K562 (cell line): ENCODE measurements around the gene LAPTM5. TPM values are rescaled to one million over a fixed set of nuclear protein-coding genes. Genes with fewer than 3 reads are reported as not detected.
A peak's percentile ranks its signal among the peaks of the same experiment; 100 is the strongest.

Source experiments
- ATAC-seq: fragments of 200-7000 bp; cut with Tn5 transposase; 3 replicates; pipeline ENCODE4 v1.9.1; 2020; ENCODE audit warnings: moderate library complexity
- BruUV-seq: library from RNA; stranded (reverse); fragments of 400-500 nt; replicated peaks from 2 replicates; lab custom pipeline; 2021; lab: Mats Ljungman, UMichigan
- CTCF ChIA-PET: fragments of 300-600 bp; formaldehyde crosslinking; extraction: SDS; loops from one replicate; lab custom pipeline; 2021; ENCODE audit warnings: low intra/inter-chr PET ratio; lab: Yijun Ruan, JAX
- POLR2A ChIA-PET: fragments of 300-600, 350-650 bp; sonication (Branson Sonifier 250); formaldehyde crosslinking; extraction: SDS; loops from one replicate; lab custom pipeline; 2021; ENCODE audit warnings: antibody characterized with exemption, inconsistent platforms; lab: Yijun Ruan, JAX
- DNase-seq, 4 experiments: peaks; one replicate each; pipeline versions ENCODE4 v3.0.0 to v3.0.0-alpha.2; 2011 to 2018; ENCODE audit warnings: low spot score in 3 of 4, mixed read lengths in 3 of 4; ENCODE audit errors: extremely low read depth in 1 of 4
- FAIRE-seq: peaks from 2 replicates; lab custom pipeline; 2011; peaks lifted over from hg19 to GRCh38; lab: Jason Lieb, UNC
- H2AFZ ChIP-seq: 2 replicates; pipeline ENCODE4 v1.6.0; 2011; ENCODE audit warnings: low read depth, low read length, control low read depth, inconsistent platforms
- H3K27ac ChIP-seq: fragments of 200-600 bp; 3 replicates; pipeline ENCODE4 v1.8.0; 2011; ENCODE audit warnings: low read depth, mild to moderate bottlenecking, control low read depth, inconsistent platforms, low read length, moderate library complexity, mixed read lengths; ENCODE audit errors: extremely low read depth
- H3K27me3 ChIP-seq, 2 experiments: fragments of 300-600 bp in 1 of 2; 2 replicates in 1 of 2; 3 replicates in 1 of 2; pipeline versions ENCODE4 v1.6.0 to v1.8.0; 2011; ENCODE audit warnings: inconsistent platforms in 2 of 2, low read length in 2 of 2, mild to moderate bottlenecking in 1 of 2, mixed read lengths in 1 of 2, moderate library complexity in 1 of 2; ENCODE audit not compliant: control insufficient read depth in 2 of 2, insufficient read depth in 2 of 2
- H3K36me3 ChIP-seq: fragments of 300-600 bp; 3 replicates; pipeline ENCODE4 v1.8.0; 2011; ENCODE audit warnings: mild to moderate bottlenecking, low read length, inconsistent platforms; ENCODE audit not compliant: control insufficient read depth, insufficient read depth
- H3K4me1 ChIP-seq, 2 experiments: fragments of 200-600 bp in 1 of 2; replicated peaks in 1 of 2; 2 replicates in 1 of 2; 3 replicates in 1 of 2; pipeline versions ENCODE4 v1.5.1 to v1.8.0; 2011; ENCODE audit warnings: inconsistent platforms in 2 of 2, low read length in 2 of 2, mild to moderate bottlenecking in 1 of 2, mixed read lengths in 1 of 2, moderate library complexity in 1 of 2; ENCODE audit not compliant: control insufficient read depth in 2 of 2, insufficient read depth in 2 of 2
- H3K4me2 ChIP-seq: 2 replicates; pipeline ENCODE4 v1.6.1; 2011; ENCODE audit warnings: low read length, control low read depth, inconsistent platforms, mixed read lengths; ENCODE audit not compliant: insufficient read depth
- H3K4me3 ChIP-seq: fragments of 200-600 bp; sonication (generic), shearing (Covaris generic); 2 replicates; pipeline ENCODE4 v1.5.1; 2016; ENCODE audit warnings: control low read depth, inconsistent platforms
- H3K79me2 ChIP-seq: fragments of 200-600 bp; 3 replicates; pipeline ENCODE4 v1.8.0; 2011; ENCODE audit warnings: low read length, inconsistent platforms; ENCODE audit not compliant: control insufficient read depth, insufficient read depth
- H3K9ac ChIP-seq, 2 experiments: 2 replicates each; pipeline versions ENCODE4 v1.6.0 to v1.6.1; 2011; ENCODE audit warnings: low read depth in 2 of 2, low read length in 2 of 2, control low read depth in 1 of 2, inconsistent platforms in 1 of 2, mild to moderate bottlenecking in 1 of 2, mixed read lengths in 1 of 2; ENCODE audit not compliant: insufficient read depth in 1 of 2
- H3K9me1 ChIP-seq: one replicate; pipeline ENCODE4 v1.6.0; 2011; ENCODE audit warnings: inconsistent platforms, mild to moderate bottlenecking, low read length, moderate library complexity; ENCODE audit not compliant: control insufficient read depth, insufficient read depth
- H3K9me3 ChIP-seq: replicated peaks from 2 replicates; pipeline ENCODE4 v1.5.1; 2011; ENCODE audit warnings: low read depth, low read length, inconsistent platforms; ENCODE audit not compliant: control insufficient read depth, insufficient read depth
- H4K20me1 ChIP-seq: replicated peaks from 2 replicates; pipeline ENCODE4 v1.6.1; 2011; ENCODE audit warnings: low read length, inconsistent platforms, mixed read lengths; ENCODE audit not compliant: control insufficient read depth, insufficient read depth
- ARNT ChIP-seq, 2 experiments: fragments of 450-650 bp; IDR thresholded peaks; 2 replicates each; pipeline ENCODE4 v1.6.1; 2016; ENCODE audit warnings: mild to moderate bottlenecking in 1 of 2
- BRF1 ChIP-seq: IDR thresholded peaks from 3 replicates; pipeline ENCODE4 v1.6.1; 2011; ENCODE audit warnings: borderline replicate concordance, mild to moderate bottlenecking; ENCODE audit not compliant: insufficient read length; ENCODE audit errors: extremely low read depth
- CC2D1A ChIP-seq: fragments of 450-650 bp; IDR thresholded peaks from 2 replicates; pipeline ENCODE4 v1.6.1; 2017; ENCODE audit warnings: mild to moderate bottlenecking
- CLOCK ChIP-seq: fragments of 250-450 bp; sonication (Bioruptor Pico); IDR thresholded peaks from 2 replicates; pipeline ENCODE4 v1.4.0; 2020; ENCODE audit warnings: mild to moderate bottlenecking, moderate library complexity, borderline replicate concordance
- HDGF ChIP-seq: fragments of 450-650 bp; IDR thresholded peaks from 2 replicates; pipeline ENCODE4 v1.6.1; 2016
- SMARCA5 ChIP-seq: fragments of 450-650 bp; IDR thresholded peaks from 2 replicates; pipeline ENCODE4 v1.6.1; 2016
- USF1 ChIP-seq: sonication (generic); formaldehyde crosslinking; IDR thresholded peaks from 2 replicates; pipeline ENCODE4 v1.9.0; 2022; ENCODE audit warnings: mild to moderate bottlenecking, missing genetic modification reagents
- ZNF280A ChIP-seq: fragments of 450-650 bp; IDR thresholded peaks from 2 replicates; pipeline ENCODE4 v1.6.1; 2018; ENCODE audit warnings: mild to moderate bottlenecking, low read depth; ENCODE audit not compliant: partially characterized antibody
- WGBS: fragments of 100-300 bp; shearing (Covaris generic); methylation state at CpG from one replicate; pipeline ENCODE4 v1.1.6; 2016; ENCODE audit warnings: low coverage, mixed read lengths; ENCODE audit not compliant: insufficient coverage; ENCODE audit errors: missing lambda C conversion rate; 5-methylcytosine and 5-hydroxymethylcytosine counted together
- in situ Hi-C: fragments of 300-500 bp; cut with MboI; formaldehyde crosslinking; loops from 4 replicates; pipeline ENCODE4 v1.15.0; 2018; ENCODE audit warnings: inconsistent platforms, mixed read lengths
- intact Hi-C: fragments of 100-400 bp; cut with micrococcal nuclease; formaldehyde crosslinking; loops from 2 replicates; pipeline ENCODE4 v1.14.2; 2022
- polyA plus RNA-seq, 8 experiments: library from polyadenylated mRNA; depleted of rRNA in 4 of 8; stranded (reverse) in 5 of 8; unstranded in 3 of 8; fragments of >200 nt; fragmentation: Nextera tagmentation in 2 of 8; fragmentation: Illumina TruSeq in 1 of 8; extraction: Ambion mirVana in 2 of 8; extraction: Trizol in 1 of 8; gene quantifications; 2 replicates each; pipeline versions ENCODE4 v1.2.1 to v1.2.3, GENCODE V29; 2011 to 2014; ENCODE audit warnings: inconsistent platforms in 1 of 8, missing spikeins in 1 of 8
- total RNA-seq, 7 experiments: library from RNA; depleted of rRNA in 6 of 7; stranded (reverse); fragments of >200 nt in 6 of 7; fragmentation: Illumina TruSeq in 2 of 7; extraction: Trizol in 2 of 7; gene quantifications; 2 replicates each; pipeline versions ENCODE4 v1.2.1 to v1.2.3, GENCODE V29; 2011 to 2021; ENCODE audit warnings: low replicate concordance in 1 of 7
- TF ChIP-seq, protein P1 (sequence below): fragments of 250-450 bp; sonication (Bioruptor Pico); IDR thresholded peaks from 2 replicates; pipeline ENCODE4 v1.5.0; 2022; ENCODE audit warnings: mild to moderate bottlenecking
- TF ChIP-seq, protein P2 (sequence below): fragments of 200-800 bp; sonication (Bioruptor generic); IDR thresholded peaks from 2 replicates; pipeline ENCODE4 v1.6.1; 2017; ENCODE audit warnings: missing genetic modification characterization, missing compliant biosample characterization

Gene LAPTM5
- total and polyA plus RNA-seq, 9 of the 15 experiments (the other 6 are each of a cell fraction or from before 2014, with no cell fraction given), result 2.4 to 47.3 (median 20.3) TPM

GRCh38 chr1:30756545-30757351 is 826 bp downstream of the LAPTM5 start (continued):
- 0 out of 2 replicates have a peak, but pooled peaks have one; percentile 10 for TF ChIP-seq CLOCK (CRISPR knock-in tag)

DNA sequence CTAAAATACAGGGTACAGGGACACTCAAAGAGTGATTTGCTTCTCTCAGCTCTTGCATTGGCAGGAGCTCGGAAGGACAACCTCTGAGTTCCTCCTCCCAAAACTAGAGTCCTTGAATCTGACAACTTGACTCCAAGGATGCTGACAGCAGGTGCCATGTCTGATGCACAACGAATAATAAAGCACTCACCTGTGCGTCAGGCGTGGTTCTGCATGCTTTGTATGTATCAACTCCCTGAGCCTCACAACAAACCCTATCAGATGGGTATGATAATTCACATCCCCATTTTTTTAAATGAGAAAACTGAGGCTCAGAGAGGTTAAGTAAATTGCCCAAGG is 1.4 kb downstream of the LAPTM5 start:
- in situ Hi-C loops (no loop called here), intact Hi-C loops (no loop called here)
- 86% methylated on average over 4 of the region's 4 CpGs for WGBS
- Histone ChIP-seq H3K4me1 (peaks cover 57 to 60% of the 10 kb centered on the region in 2 experiments), H4K20me1 (no peaks in the 10 kb centered on the region), H3K9me1 (no peaks in the 10 kb centered on the region), H3K36me3 (no peaks in the 10 kb centered on the region), H3K4me3 (no peak overlapping the region), H3K4me2 (peak overlapping the region; percentile 53), H3K9me3 (no peaks in the 10 kb centered on the region), H3K27me3 (no peaks in the 10 kb centered on the region), H2AFZ (peak overlapping the region; percentile 79), H3K79me2 (peaks cover 21% of the 10 kb centered on the region; the same call in 2 of the 3 replicates), H3K9ac (peak overlapping the region in 1 of 2 experiments; percentile 85; a peak in 2 of 4 replicates), H3K27ac (peak overlapping the region; percentile 81)
- no peak for FAIRE-seq
- ChIA-PET POLR2A (interaction anchor here (0.6 to 4.3 kb wide), 3 partner anchors 12 to 27 kb away, joined by 3 to 22 read pairs (median 3); no protein-coding TSS in a partner anchor), CTCF (no interaction called here)
- no peak for DNase-seq
- ATAC-seq, result no peak
- BruUV-seq, result no TSS peak
- TF ChIP-seq CC2D1A, result no peak
- TF ChIP-seq, protein P1, sequence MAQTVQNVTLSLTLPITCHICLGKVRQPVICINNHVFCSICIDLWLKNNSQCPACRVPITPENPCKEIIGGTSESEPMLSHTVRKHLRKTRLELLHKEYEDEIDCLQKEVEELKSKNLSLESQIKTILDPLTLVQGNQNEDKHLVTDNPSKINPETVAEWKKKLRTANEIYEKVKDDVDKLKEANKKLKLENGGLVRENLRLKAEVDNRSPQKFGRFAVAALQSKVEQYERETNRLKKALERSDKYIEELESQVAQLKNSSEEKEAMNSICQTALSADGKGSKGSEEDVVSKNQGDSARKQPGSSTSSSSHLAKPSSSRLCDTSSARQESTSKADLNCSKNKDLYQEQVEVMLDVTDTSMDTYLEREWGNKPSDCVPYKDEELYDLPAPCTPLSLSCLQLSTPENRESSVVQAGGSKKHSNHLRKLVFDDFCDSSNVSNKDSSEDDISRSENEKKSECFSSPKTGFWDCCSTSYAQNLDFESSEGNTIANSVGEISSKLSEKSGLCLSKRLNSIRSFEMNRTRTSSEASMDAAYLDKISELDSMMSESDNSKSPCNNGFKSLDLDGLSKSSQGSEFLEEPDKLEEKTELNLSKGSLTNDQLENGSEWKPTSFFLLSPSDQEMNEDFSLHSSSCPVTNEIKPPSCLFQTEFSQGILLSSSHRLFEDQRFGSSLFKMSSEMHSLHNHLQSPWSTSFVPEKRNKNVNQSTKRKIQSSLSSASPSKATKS (CRISPR knock-in tag), result 0 out of 2 replicates have a peak, but pooled peaks have one; percentile 5
- TF ChIP-seq, protein P2, sequence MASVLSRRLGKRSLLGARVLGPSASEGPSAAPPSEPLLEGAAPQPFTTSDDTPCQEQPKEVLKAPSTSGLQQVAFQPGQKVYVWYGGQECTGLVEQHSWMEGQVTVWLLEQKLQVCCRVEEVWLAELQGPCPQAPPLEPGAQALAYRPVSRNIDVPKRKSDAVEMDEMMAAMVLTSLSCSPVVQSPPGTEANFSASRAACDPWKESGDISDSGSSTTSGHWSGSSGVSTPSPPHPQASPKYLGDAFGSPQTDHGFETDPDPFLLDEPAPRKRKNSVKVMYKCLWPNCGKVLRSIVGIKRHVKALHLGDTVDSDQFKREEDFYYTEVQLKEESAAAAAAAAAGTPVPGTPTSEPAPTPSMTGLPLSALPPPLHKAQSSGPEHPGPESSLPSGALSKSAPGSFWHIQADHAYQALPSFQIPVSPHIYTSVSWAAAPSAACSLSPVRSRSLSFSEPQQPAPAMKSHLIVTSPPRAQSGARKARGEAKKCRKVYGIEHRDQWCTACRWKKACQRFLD (CRISPR knock-in tag), result no peak
- no peak for TF ChIP-seq ARNT (IDR thresholded peaks at IDR 0.05)
- TF ChIP-seq USF1, result 0 out of 2 replicates have a peak, but pooled peaks have one; percentile 13
- no peak for TF ChIP-seq BRF1
- TF ChIP-seq SMARCA5, result peak; percentile 74; the same call in 1 of the 2 replicates
- TF ChIP-seq HDGF, result 0 out of 2 replicates have a peak, but pooled peaks have one; percentile 11
- TF ChIP-seq ZNF280A, result no peak
